IPS DF 4.7 (cell line): ENCODE results near the gene ABLIM1.

Experiments used
- DNase-seq: peaks from one replicate; pipeline ENCODE4 v3.0.0-alpha.2; 2013; ENCODE audit warnings: low spot score; ENCODE audit errors: extremely low read depth

ABLIM1 gene

DNA sequence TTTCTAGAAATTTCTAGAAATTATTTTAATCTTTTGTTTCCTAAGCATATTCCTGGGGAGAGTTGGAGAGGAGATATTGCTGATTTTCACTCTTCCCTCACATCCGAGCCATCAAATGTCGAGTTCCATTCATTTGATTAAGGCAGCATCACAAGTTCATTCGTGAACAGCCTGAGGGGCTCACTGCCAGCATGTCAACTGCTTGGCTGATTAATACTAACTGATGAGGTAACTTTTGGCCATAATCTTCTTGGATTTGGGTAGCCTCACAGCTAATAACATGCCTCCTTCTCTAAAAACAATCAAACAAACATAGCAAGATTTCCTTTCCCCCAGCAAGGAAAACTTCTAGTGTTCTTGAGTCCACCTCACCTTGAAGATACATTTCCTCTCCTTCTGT lies 166.7 kb downstream of the ABLIM1 start:
- no peak for DNase-seq

DNA sequence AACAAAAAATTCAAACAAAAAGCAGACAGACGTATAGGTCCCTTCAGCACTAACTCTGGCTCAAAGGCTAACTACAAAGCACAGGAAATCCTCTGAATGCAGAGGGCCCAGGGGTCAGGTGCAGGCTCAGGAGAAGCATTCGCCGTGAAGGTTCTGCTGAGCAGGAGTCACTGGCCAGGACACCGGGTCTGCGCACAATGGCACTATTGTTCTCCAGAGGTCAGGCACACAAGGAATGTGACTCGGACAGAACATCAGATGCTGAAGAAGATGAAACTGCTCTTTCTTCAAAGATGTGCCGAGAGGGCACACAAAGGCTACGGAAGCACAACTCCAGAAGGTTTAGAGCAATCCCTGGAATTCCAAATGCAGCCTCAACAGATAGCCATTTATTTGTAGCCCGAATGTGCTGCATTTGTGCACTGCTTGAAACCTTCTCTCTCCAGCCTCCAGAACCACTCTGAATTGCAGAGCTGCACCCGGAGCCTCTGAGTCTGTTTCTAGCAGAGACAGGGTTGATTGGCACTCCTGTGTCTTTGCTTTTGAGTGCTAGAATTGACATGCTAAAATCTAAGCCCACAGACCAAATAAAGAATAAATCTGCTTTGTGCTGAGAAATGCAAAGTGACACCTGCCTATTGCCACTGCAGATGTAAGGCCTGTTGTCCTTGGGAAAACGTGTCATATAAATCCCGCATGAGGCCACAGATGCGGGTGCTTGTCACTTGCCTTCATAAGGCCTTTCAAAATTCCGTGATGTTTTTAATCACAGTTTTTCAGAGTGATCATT lies 168.4 kb downstream of the ABLIM1 start:
- DNase-seq = no peak

DNA sequence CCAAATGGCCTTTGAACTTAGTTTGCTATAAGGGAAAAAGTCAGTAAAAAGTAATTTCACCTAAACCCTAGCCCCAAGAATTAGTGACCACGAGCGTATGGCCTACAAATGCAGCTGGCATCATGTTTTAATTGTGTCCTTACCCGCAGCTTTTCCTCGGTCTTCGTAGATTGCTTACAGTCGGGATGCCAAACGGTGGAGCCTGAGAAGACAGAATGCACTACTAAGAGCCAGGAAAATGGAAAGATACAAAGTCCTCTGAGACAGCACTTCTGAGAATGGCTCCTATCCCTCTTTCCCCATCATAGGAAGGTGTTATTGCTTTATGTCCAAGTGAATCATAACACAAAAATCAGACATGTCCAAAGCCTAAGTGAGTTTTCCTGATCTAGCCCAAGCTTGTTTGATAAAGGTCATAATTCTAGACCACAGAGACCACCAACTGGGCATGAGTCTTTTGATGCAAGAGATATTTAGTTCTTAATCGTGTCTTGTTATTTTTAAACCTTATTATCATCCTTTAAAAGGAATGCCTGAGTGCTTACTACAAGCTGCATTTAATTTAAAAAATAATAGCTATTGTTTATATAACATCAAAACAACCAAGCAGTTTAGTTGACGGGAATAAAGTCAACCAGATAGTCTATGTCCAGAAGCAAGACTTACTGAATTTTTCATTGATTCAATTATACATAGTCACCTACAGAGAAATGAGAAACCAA lies 170.1 kb downstream of the ABLIM1 start:
- no peak for DNase-seq

- no peak for DNase-seq
Observed at GRCh38 chr10:114486938-114487814, 170.9 kb downstream of the ABLIM1 start.

DNA sequence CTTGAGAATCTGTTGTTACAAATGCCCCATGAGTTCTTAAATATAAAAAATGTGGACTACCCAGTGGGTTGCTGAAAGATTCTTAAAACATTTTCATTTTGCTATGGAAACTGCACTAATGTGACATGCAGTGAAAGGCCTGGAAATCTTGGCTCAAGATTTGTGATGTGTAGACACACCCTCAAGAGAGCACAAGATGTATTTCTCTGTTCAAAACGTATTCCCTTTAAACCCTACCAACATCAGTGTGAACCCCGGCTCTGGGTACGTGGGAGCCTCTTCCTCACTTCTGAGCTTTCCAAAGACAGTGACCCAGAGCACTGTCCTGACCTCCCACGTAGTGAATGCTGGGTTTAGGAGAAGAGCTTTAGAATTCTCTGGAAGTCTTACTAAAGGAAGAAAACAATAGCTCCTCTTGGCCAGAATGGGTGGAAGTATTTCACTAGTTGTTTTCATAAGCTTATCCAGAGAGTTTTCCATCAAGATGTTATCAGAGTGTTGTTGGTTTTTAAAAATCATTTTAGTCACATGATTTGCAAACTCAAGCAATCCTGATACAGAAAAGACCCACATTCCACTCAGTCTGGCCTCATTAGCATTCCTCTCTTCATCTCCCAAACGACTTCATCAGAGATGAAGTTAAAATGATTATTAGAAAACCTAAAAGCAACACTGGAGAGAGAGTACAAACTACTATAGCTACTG lies 172.2 kb downstream of the ABLIM1 start:
- DNase-seq = no peak

DNA sequence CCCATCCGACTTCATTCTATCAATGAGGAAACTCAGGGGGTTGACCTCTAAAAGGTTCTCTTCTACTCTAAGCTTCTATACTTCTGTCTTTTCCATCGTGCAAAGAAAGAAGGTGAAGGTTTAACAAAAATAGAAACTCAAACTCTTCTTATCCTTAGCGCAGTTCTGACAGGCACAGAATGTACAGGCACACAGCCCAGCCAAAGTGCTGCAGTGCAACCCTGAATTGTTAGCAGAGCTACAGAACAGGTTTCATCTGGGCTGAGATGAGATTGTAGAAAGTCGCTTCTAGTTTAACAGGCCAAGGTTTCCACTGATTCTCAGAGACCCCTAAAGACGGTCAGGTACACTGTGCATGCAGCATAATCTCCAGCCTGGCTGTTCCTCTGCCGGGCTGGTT lies 174.5 kb downstream of the ABLIM1 start:
- no peak for DNase-seq

DNA sequence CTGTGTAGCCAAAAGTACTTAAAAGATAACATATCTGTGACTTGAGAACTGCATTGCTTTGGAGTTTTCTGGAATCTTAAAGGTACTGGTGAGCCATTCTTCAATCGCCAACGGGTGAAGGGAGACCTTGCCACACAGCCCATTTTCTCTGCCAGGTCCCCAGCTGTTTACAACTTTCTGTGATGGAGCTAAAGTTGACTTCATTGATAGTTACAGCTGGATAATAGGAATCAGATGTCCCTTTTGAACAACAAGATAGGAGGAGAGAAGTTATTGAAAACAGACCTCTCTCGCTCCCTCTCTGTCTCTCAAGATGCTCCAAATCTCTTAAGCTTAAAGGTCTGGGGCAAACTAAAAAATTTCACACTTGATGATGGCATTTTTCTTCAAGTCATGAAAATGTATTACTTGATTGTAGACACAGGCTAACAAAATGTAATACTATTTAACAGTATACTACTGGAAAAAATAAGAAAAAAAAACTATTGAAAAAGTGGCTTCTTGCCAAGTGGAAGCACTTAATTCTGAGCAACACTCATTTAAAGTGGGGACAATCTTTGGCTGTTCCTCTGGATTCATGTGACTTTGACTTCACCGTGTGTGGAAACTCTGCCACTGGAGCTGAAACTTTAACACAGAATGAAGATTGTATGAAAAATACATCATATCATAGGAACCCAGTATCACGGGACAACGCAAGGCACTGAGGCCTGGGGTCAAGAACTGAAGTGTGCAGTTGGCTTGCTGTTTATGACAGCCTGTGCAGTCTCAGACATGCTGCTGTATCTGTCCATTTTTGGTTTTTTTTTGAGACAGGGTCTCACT lies 175.4 kb downstream of the ABLIM1 start:
- no peak for DNase-seq

DNA sequence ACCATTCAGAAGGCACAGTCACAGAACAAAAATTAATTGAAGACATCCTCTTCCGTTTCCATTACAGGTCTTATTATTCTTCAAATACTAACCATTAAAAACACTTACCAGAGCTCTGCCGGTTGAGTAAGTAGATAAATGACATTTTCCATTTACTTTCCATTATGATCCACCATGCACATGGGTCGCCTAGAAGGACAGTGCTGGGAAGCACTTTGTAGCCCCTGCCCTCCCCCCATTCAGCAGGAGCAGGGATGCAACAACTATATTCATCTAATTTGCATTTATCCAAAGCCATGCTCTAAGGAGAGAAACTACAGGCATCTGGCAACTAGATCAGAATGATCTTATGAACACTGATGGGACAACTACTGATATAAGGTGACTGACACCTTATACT lies 177.0 kb downstream of the ABLIM1 start:
- DNase-seq = no peak

DNA sequence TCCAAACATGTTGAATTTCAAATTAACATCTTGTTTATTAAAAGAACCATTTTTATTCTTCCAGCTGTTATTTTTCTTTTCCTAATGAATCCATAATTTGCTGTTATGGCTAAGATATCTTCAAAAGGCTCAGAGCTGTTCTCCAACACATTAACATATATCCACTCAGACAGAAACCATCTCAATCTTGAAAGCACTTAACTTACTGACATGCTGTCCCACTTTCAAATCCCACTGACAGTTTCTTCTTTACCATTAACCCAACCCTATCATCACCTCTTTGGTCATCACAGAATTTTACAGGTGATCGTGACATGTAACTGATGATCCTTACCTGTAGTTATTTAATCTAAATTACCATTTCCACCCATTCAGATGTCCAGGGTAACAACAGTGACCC lies 178.2 kb downstream of the ABLIM1 start:
- DNase-seq = no peak

GRCh38 chr10:114479307-114479706 lies 178.8 kb downstream of the ABLIM1 start:
- no peak for DNase-seq

- no peak for DNase-seq
Observed at GRCh38 chr10:114478281-114478680, 179.8 kb downstream of the ABLIM1 start.

- DNase-seq = no peak
Observed at GRCh38 chr10:114477285-114477684, 180.8 kb downstream of the ABLIM1 start.

DNA sequence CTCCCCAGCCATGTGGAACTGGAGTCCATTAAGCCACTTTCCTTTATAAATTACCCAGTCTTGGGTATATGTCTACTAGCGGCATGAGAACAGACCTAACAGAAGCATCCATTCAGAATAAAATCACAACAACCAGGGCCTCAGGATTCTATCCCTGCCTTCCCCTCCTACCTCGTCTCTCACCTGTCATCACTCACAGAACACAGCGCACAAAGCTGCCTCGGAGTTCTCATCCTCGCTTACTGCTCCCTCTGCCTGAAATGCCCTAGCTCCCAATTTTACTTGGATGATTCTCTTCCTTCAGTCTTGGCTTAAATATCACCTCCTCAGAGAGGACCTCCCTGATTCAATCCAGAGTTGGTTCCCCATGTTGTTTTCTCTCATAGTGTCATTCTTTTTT lies 183.1 kb downstream of the ABLIM1 start:
- no peak for DNase-seq

- no peak for DNase-seq
Observed at GRCh38 chr10:114473776-114474175, 184.3 kb downstream of the ABLIM1 start.

DNA sequence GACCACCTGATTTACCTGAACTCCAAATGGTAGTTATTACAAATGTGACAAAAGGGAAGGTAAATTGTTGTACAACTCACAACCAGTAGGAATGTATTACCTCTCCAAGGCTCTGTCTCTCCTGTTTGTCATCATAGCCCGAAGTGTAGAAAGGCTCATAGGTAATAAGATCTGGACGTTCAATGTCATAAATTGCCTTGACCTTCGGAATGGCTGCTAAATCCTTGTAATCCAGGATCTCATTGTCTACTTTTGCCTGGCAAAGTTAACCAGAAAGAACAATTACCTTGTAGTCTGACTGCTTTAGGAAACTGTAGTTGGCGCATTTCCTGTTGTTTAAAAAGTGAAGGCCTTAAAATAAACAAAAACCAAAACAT lies 185.2 kb downstream of the ABLIM1 start:
- no peak for DNase-seq

GRCh38 chr10:114471906-114472876 lies 185.9 kb downstream of the ABLIM1 start:
- DNase-seq = no peak

- no peak for DNase-seq
Observed at GRCh38 chr10:114470956-114471905, 186.8 kb downstream of the ABLIM1 start.

GRCh38 chr10:114470361-114470760 lies 187.7 kb downstream of the ABLIM1 start:
- no peak for DNase-seq
